ENCODE data around the gene TXNDC16.

Gene TXNDC16

GRCh38 chr14:52442602-52443001, 109.7 kb downstream of the TXNDC16 start:
- Histone ChIP-seq H3K27ac (ENCODE audit: low read depth, low read length) (no peak overlapping the region), H3K4me3 (ENCODE audit: low read depth in 1 of 2, low read length in 2 of 2) (no peak overlapping the region), H3K36me3 (ENCODE audit: insufficient read depth, low read length) (no peaks in the 10 kb centered on the region), H3K27me3 (ENCODE audit: control insufficient read depth in 1 of 2, insufficient read depth in 2 of 2, low read length in 2 of 2) (no peaks in the 10 kb centered on the region), H3K9me3 (ENCODE audit: low read length) (no peaks in the 10 kb centered on the region), H3K9ac (ENCODE audit: low read length) (no peak overlapping the region), H3K4me1 (ENCODE audit: insufficient read depth, low read length) (no peaks in the 10 kb centered on the region)

DNA sequence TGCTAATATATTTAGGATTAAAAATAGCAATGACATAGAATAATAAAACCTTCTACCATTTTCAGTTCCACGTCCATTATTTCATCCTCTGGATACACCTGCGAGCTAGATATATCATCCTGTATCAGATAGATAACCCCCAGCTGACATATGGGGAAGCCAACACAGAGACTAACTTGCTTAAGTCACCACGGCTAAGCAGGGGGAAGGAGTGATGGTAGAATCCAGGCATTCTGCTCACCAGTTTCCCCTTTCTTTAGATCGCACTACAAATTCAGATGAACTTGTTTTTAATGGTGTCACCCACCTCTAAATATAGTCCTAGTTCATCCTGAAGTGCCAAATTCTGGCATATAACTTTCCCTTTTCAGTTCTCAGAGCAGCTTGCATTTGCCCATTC, 110.1 kb downstream of the TXNDC16 start:
- no peak overlapping the region for H3K4me3 ChIP-seq (ENCODE audit: low read depth in 1 of 2, low read length in 2 of 2)
- no peak overlapping the region for H3K9ac ChIP-seq (ENCODE audit: low read length)
- no peaks in the 10 kb centered on the region for H3K27me3 ChIP-seq (ENCODE audit: control insufficient read depth in 1 of 2, insufficient read depth in 2 of 2, low read length in 2 of 2)
- no peaks in the 10 kb centered on the region for H3K4me1 ChIP-seq (ENCODE audit: insufficient read depth, low read length)
- no peaks in the 10 kb centered on the region for H3K9me3 ChIP-seq (ENCODE audit: low read length)
- no peaks in the 10 kb centered on the region for H3K36me3 ChIP-seq (ENCODE audit: insufficient read depth, low read length)
- no peak overlapping the region for H3K27ac ChIP-seq (ENCODE audit: low read depth, low read length)

DNA sequence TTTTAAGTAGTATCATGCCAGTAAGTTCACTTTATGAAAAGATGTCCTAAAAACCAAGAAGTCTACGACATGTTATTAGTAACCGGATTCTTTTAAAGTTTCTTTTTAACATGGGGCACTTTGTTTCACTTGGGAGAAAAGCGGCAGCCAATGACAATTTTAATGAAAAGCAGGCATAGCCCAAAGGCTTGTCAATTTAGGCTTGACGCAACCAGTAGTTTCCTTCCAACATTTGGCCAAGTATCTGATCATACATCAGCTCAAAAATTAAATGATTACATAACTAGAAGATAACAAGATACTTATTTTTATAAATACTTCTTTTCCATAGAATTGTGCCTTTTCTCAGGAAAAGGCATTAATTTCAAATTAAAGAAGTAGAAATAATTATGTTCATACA, 112.8 kb downstream of the TXNDC16 start:
- no peaks in the 10 kb centered on the region for H3K9me3 ChIP-seq (ENCODE audit: low read length)
- no peak overlapping the region for H3K4me3 ChIP-seq (ENCODE audit: low read depth in 1 of 2, low read length in 2 of 2)
- H3K27me3 ChIP-seq (ENCODE audit: control insufficient read depth in 1 of 2, insufficient read depth in 2 of 2, low read length in 2 of 2) = no peaks in the 10 kb centered on the region
- H3K27ac ChIP-seq (ENCODE audit: low read depth, low read length) = no peak overlapping the region
- H3K9ac ChIP-seq (ENCODE audit: low read length) = no peak overlapping the region
- H3K4me1 ChIP-seq (ENCODE audit: insufficient read depth, low read length) = no peaks in the 10 kb centered on the region
- H3K36me3 ChIP-seq (ENCODE audit: insufficient read depth, low read length) = no peaks in the 10 kb centered on the region

- Histone ChIP-seq H3K4me3 (ENCODE audit: low read depth in 1 of 2, low read length in 2 of 2) (no peak overlapping the region), H3K27ac (ENCODE audit: low read depth, low read length) (no peak overlapping the region), H3K9ac (ENCODE audit: low read length) (no peak overlapping the region), H3K36me3 (ENCODE audit: insufficient read depth, low read length) (no peaks in the 10 kb centered on the region), H3K9me3 (ENCODE audit: low read length) (no peaks in the 10 kb centered on the region), H3K4me1 (ENCODE audit: insufficient read depth, low read length) (no peaks in the 10 kb centered on the region), H3K27me3 (ENCODE audit: control insufficient read depth in 1 of 2, insufficient read depth in 2 of 2, low read length in 2 of 2) (no peaks in the 10 kb centered on the region)
These were observed 117.3 kb downstream of the TXNDC16 start for GRCh38 chr14:52434955-52435354.

DNA sequence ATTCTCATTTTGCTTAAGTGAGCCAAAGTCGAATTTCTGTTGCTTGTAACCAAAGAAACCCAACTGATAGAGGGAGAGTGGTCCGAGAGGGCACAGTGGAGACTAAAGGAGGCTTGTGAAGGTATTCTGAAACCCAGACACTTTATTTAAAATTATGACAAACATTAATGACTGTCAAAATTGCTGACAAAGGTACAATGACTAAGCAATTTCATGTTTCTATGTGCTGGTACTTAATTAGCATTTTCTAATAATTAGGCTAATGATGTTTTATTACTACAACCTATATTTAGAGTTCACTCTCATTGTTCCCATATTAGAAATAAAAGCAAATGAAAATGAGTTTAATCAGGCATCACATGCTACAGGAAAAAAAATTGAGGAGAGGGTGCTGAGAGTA, 121.8 kb downstream of the TXNDC16 start:
- Histone ChIP-seq H3K4me3 (ENCODE audit: low read depth in 1 of 2, low read length in 2 of 2) (no peak overlapping the region), H3K9me3 (ENCODE audit: low read length) (no peaks in the 10 kb centered on the region), H3K4me1 (ENCODE audit: insufficient read depth, low read length) (no peaks in the 10 kb centered on the region), H3K9ac (ENCODE audit: low read length) (no peak overlapping the region), H3K36me3 (ENCODE audit: insufficient read depth, low read length) (no peaks in the 10 kb centered on the region), H3K27ac (ENCODE audit: low read depth, low read length) (no peak overlapping the region), H3K27me3 (ENCODE audit: control insufficient read depth in 1 of 2, insufficient read depth in 2 of 2, low read length in 2 of 2) (no peaks in the 10 kb centered on the region)

DNA sequence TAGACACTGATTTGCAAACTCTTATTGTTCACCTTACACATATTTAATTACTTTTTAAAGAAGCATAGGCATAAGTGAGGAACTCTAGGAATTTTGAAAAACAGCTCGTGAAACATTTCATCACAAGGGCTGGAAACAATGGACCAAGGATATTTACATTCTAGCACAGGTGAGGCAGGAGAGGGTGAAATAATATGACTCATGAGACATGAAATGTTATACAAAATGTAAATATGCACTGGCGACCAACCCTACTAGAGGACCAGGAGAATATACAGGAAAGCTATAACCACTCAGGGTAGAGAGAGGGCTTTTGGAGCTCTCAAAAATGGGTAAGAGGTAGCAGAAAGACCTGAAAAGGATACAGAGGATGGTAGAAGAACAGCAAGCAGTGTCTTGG, 122.9 kb downstream of the TXNDC16 start:
- Histone ChIP-seq H3K4me1 (ENCODE audit: insufficient read depth, low read length) (no peaks in the 10 kb centered on the region), H3K4me3 (ENCODE audit: low read depth in 1 of 2, low read length in 2 of 2) (no peak overlapping the region), H3K27me3 (ENCODE audit: control insufficient read depth in 1 of 2, insufficient read depth in 2 of 2, low read length in 2 of 2) (no peaks in the 10 kb centered on the region), H3K9ac (ENCODE audit: low read length) (no peak overlapping the region), H3K36me3 (ENCODE audit: insufficient read depth, low read length) (no peaks in the 10 kb centered on the region), H3K27ac (ENCODE audit: low read depth, low read length) (no peak overlapping the region), H3K9me3 (ENCODE audit: low read length) (no peaks in the 10 kb centered on the region)

- Histone ChIP-seq H3K4me1 (ENCODE audit: insufficient read depth, low read length) (peaks cover 12% of the 10 kb centered on the region), H3K27me3 (ENCODE audit: control insufficient read depth in 1 of 2, insufficient read depth in 2 of 2, low read length in 2 of 2) (no peaks in the 10 kb centered on the region), H3K9ac (ENCODE audit: low read length) (no peak overlapping the region), H3K4me3 (ENCODE audit: low read depth in 1 of 2, low read length in 2 of 2) (no peak overlapping the region), H3K36me3 (ENCODE audit: insufficient read depth, low read length) (no peaks in the 10 kb centered on the region), H3K27ac (ENCODE audit: low read depth, low read length) (no peak overlapping the region), H3K9me3 (ENCODE audit: low read length) (no peaks in the 10 kb centered on the region)
These were observed 124.8 kb downstream of the TXNDC16 start for GRCh38 chr14:52427460-52427859.

- no peak overlapping the region for H3K9ac ChIP-seq (ENCODE audit: low read length)
- no peaks in the 10 kb centered on the region for H3K36me3 ChIP-seq (ENCODE audit: insufficient read depth, low read length)
- H3K27ac ChIP-seq (ENCODE audit: low read depth, low read length) = no peak overlapping the region
- H3K27me3 ChIP-seq (ENCODE audit: control insufficient read depth in 1 of 2, insufficient read depth in 2 of 2, low read length in 2 of 2) = no peaks in the 10 kb centered on the region
- peaks cover 19% of the 10 kb centered on the region for H3K4me1 ChIP-seq (ENCODE audit: insufficient read depth, low read length)
- H3K4me3 ChIP-seq (ENCODE audit: low read depth in 1 of 2, low read length in 2 of 2) = no peak overlapping the region
- H3K9me3 ChIP-seq (ENCODE audit: low read length) = no peaks in the 10 kb centered on the region
These were observed 129.5 kb downstream of the TXNDC16 start for GRCh38 chr14:52422650-52423356.

DNA sequence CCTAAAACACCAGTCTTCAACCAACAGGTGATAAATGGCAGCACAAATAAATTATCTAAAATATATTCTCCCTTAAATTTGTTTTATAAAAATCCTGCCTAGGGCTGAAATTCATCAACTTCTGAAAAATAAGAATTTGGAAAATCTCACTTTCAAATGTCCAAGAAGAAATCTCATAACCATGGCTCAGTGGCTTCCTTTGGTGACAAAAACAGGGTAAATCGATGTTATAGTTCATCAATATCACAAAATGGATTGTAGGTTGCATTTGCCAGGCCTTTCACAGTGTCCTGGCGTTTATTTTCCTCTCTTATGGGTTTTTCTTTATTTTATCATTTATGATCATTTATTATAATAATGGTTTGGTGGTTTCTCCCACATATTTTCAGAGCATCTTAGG, 135.2 kb downstream of the TXNDC16 start:
- H3K9ac ChIP-seq (ENCODE audit: low read length) = no peak overlapping the region
- H3K27ac ChIP-seq (ENCODE audit: low read depth, low read length) = no peak overlapping the region
- peaks cover 4% of the 10 kb centered on the region for H3K4me1 ChIP-seq (ENCODE audit: insufficient read depth, low read length)
- H3K9me3 ChIP-seq (ENCODE audit: low read length) = no peaks in the 10 kb centered on the region
- H3K27me3 ChIP-seq (ENCODE audit: control insufficient read depth in 1 of 2, insufficient read depth in 2 of 2, low read length in 2 of 2) = no peaks in the 10 kb centered on the region
- H3K4me3 ChIP-seq (ENCODE audit: low read depth in 1 of 2, low read length in 2 of 2) = no peak overlapping the region
- no peaks in the 10 kb centered on the region for H3K36me3 ChIP-seq (ENCODE audit: insufficient read depth, low read length)

GRCh38 chr14:52413729-52414408, 138.4 kb downstream of the TXNDC16 start:
- Histone ChIP-seq H3K27me3 (ENCODE audit: control insufficient read depth in 1 of 2, insufficient read depth in 2 of 2, low read length in 2 of 2) (no peaks in the 10 kb centered on the region), H3K4me1 (ENCODE audit: insufficient read depth, low read length) (no peaks in the 10 kb centered on the region), H3K27ac (ENCODE audit: low read depth, low read length) (no peak overlapping the region), H3K9me3 (ENCODE audit: low read length) (no peaks in the 10 kb centered on the region), H3K4me3 (ENCODE audit: low read depth in 1 of 2, low read length in 2 of 2) (no peak overlapping the region), H3K9ac (ENCODE audit: low read length) (no peak overlapping the region), H3K36me3 (ENCODE audit: insufficient read depth, low read length) (no peaks in the 10 kb centered on the region)

- H3K36me3 ChIP-seq (ENCODE audit: insufficient read depth, low read length) = no peaks in the 10 kb centered on the region
- no peak overlapping the region for H3K4me3 ChIP-seq (ENCODE audit: low read depth in 1 of 2, low read length in 2 of 2)
- no peak overlapping the region for H3K9ac ChIP-seq (ENCODE audit: low read length)
- H3K27me3 ChIP-seq (ENCODE audit: control insufficient read depth in 1 of 2, insufficient read depth in 2 of 2, low read length in 2 of 2) = no peaks in the 10 kb centered on the region
- no peak overlapping the region for H3K27ac ChIP-seq (ENCODE audit: low read depth, low read length)
- H3K9me3 ChIP-seq (ENCODE audit: low read length) = no peaks in the 10 kb centered on the region
- H3K4me1 ChIP-seq (ENCODE audit: insufficient read depth, low read length) = no peaks in the 10 kb centered on the region
These were observed 139.9 kb downstream of the TXNDC16 start for GRCh38 chr14:52412426-52412825.

DNA sequence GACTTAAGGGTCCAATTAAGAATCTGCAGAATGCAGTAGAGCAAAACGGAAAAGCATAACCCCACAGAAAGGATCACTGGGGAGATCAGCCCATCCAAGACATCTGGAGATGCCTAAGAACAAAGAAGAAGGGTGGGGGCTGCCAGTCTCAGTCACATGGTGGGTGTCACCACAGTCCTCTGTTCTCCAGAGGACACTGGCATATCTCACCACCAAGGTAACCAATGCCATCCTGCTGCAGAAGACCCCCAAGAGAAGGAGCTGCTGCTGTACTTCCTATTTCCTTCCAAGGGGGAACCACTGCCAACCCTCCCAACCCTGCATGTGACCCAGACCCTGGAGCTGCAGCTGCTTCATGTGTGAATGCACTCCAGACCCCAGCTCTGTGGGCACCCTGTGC, 147.0 kb downstream of the TXNDC16 start:
- no peak overlapping the region for H3K4me3 ChIP-seq (ENCODE audit: low read depth in 1 of 2, low read length in 2 of 2)
- H3K4me1 ChIP-seq (ENCODE audit: insufficient read depth, low read length) = peaks cover 21% of the 10 kb centered on the region
- no peak overlapping the region for H3K27ac ChIP-seq (ENCODE audit: low read depth, low read length)
- H3K9me3 ChIP-seq (ENCODE audit: low read length) = no peaks in the 10 kb centered on the region
- H3K27me3 ChIP-seq (ENCODE audit: control insufficient read depth in 1 of 2, insufficient read depth in 2 of 2, low read length in 2 of 2) = no peaks in the 10 kb centered on the region
- H3K36me3 ChIP-seq (ENCODE audit: insufficient read depth, low read length) = no peaks in the 10 kb centered on the region
- H3K9ac ChIP-seq (ENCODE audit: low read length) = no peak overlapping the region

All from muscle layer of colon (tissue), 2 donors.